SK-N-SH treated with all-trans-retinoic acid at 6 μM for 48 hours (cell line): ENCODE data around the gene FTCDNL1.

Experiments used
- ARNTL ChIP-seq: fragments of 450-650 bp; formaldehyde crosslinking; IDR thresholded peaks from 2 replicates; pipeline ENCODE4 v1.5.0; 2020; ENCODE audit warnings: low read depth, mild to moderate bottlenecking, moderate library complexity, borderline replicate concordance
- BACH2 ChIP-seq: fragments of 250-450 bp; sonication (Bioruptor Pico); IDR thresholded peaks from 2 replicates; pipeline ENCODE4 v1.9.0; 2021; ENCODE audit warnings: mild to moderate bottlenecking, borderline replicate concordance
- GLIS3 ChIP-seq: fragments of 250-450 bp; sonication (Bioruptor Pico); IDR thresholded peaks from 2 replicates; pipeline ENCODE4 v1.5.0; 2020; ENCODE audit warnings: mild to moderate bottlenecking, moderate library complexity
- ISL1 ChIP-seq: fragments of 250-450 bp; sonication (Bioruptor Pico); IDR thresholded peaks from 2 replicates; pipeline ENCODE4 v2.1.2; 2022; ENCODE audit warnings: mild to moderate bottlenecking, moderate library complexity
- OSR1 ChIP-seq: fragments of 250-450 bp; sonication (Bioruptor Pico); IDR thresholded peaks from 2 replicates; pipeline ENCODE4 v1.8.0; 2022; ENCODE audit warnings: moderate library complexity, mild to moderate bottlenecking, inconsistent platforms
- TOX ChIP-seq: fragments of 250-450 bp; sonication (Bioruptor Pico); IDR thresholded peaks from 2 replicates; pipeline ENCODE4 v1.8.0; 2021; ENCODE audit warnings: mild to moderate bottlenecking, moderate library complexity, borderline replicate concordance
- ZNF8 ChIP-seq: fragments of 450-650 bp; formaldehyde crosslinking; IDR thresholded peaks from 2 replicates; pipeline ENCODE4 v1.5.0; 2020; ENCODE audit warnings: mild to moderate bottlenecking, moderate library complexity
- TF ChIP-seq, protein P1 (sequence below): fragments of 250-450 bp; sonication (Bioruptor Pico); IDR thresholded peaks from 2 replicates; pipeline ENCODE4 v1.8.0; 2020; ENCODE audit warnings: mild to moderate bottlenecking, moderate library complexity, borderline replicate concordance
- TF ChIP-seq, protein P2 (sequence below): fragments of 250-450 bp; sonication (Bioruptor Pico); IDR thresholded peaks from 2 replicates; pipeline ENCODE4 v1.8.0; 2021; ENCODE audit warnings: low read depth, mild to moderate bottlenecking, moderate library complexity, borderline replicate concordance
- TF ChIP-seq, protein P3 (sequence below): fragments of 250-450 bp; sonication (Bioruptor Pico); IDR thresholded peaks from 2 replicates; pipeline ENCODE4 v1.5.1; 2020; ENCODE audit warnings: low read depth, mild to moderate bottlenecking, moderate library complexity

DNA sequence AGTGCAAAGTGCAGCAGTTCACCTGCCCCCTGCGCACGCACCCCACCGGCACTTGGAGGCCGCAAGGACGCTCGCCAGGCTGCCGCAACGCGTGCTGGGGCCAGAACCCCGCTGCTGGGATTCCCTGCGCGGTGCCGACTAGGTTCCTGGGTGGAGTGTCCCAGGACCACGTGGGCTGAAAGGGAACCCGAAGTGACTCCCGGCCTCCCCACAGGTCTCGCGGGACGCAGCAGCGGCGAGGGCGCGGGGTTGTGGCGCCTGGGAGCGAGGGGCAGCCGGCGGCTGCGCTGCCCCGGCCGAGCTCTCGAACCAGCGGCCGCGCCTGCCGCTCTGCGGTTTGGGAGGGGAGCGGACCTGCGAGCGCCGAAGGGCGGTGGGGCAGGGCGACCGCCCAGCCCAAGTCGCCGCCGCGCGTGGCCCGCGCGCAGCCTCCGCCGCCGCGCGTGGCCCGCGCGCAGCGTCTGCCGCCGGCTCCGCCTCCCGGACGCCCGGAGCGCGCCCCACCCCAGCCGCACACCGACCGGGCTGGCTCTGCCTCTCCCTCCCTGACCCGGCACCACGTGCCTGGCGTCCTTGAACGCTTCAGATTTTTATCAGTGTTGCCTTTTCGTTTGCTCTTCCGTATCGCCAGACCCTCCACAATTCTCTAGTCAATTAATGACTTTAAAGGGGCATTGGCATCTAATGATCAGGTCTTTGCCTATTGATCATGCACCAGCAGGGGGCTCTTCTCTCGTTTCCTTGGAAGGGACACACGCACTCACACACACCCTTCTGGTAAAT, at the start of gene FTCDNL1:
- TF ChIP-seq, protein P1, sequence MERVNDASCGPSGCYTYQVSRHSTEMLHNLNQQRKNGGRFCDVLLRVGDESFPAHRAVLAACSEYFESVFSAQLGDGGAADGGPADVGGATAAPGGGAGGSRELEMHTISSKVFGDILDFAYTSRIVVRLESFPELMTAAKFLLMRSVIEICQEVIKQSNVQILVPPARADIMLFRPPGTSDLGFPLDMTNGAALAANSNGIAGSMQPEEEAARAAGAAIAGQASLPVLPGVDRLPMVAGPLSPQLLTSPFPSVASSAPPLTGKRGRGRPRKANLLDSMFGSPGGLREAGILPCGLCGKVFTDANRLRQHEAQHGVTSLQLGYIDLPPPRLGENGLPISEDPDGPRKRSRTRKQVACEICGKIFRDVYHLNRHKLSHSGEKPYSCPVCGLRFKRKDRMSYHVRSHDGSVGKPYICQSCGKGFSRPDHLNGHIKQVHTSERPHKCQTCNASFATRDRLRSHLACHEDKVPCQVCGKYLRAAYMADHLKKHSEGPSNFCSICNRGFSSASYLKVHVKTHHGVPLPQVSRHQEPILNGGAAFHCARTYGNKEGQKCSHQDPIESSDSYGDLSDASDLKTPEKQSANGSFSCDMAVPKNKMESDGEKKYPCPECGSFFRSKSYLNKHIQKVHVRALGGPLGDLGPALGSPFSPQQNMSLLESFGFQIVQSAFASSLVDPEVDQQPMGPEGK: no peak
- TF ChIP-seq TOX (CRISPR knock-in tag) (no peak), ISL1 (CRISPR knock-in tag) (no peak), ZNF8 (CRISPR knock-in tag) (no peak), OSR1 (CRISPR knock-in tag) (no peak), BACH2 (CRISPR knock-in tag) (no peak), ARNTL (CRISPR knock-in tag) (no peak), GLIS3 (CRISPR knock-in tag) (no peak)
- TF ChIP-seq, protein P2, sequence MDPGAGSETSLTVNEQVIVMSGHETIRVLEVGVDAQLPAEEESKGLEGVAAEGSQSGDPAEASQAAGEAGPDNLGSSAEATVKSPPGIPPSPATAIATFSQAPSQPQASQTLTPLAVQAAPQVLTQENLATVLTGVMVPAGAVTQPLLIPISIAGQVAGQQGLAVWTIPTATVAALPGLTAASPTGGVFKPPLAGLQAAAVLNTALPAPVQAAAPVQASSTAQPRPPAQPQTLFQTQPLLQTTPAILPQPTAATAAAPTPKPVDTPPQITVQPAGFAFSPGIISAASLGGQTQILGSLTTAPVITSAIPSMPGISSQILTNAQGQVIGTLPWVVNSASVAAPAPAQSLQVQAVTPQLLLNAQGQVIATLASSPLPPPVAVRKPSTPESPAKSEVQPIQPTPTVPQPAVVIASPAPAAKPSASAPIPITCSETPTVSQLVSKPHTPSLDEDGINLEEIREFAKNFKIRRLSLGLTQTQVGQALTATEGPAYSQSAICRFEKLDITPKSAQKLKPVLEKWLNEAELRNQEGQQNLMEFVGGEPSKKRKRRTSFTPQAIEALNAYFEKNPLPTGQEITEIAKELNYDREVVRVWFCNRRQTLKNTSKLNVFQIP (CRISPR knock-in tag): no peak
- TF ChIP-seq, protein P3, sequence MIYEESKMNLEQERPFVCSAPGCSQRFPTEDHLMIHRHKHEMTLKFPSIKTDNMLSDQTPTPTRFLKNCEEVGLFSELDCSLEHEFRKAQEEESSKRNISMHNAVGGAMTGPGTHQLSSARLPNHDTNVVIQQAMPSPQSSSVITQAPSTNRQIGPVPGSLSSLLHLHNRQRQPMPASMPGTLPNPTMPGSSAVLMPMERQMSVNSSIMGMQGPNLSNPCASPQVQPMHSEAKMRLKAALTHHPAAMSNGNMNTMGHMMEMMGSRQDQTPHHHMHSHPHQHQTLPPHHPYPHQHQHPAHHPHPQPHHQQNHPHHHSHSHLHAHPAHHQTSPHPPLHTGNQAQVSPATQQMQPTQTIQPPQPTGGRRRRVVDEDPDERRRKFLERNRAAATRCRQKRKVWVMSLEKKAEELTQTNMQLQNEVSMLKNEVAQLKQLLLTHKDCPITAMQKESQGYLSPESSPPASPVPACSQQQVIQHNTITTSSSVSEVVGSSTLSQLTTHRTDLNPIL (CRISPR knock-in tag): no peak
